Epithelial cell of esophagus (primary cell): ENCODE results near the gene PSPH.

Experiments
- DNase-seq: peaks from one replicate; pipeline ENCODE4 v3.0.0; 2010; ENCODE audit warnings: low read depth
- H3K4me3 ChIP-seq: 2 replicates; pipeline ENCODE4 v1.5.1; 2011; ENCODE audit warnings: mild to moderate bottlenecking, low read length, control low read depth
- CTCF ChIP-seq: IDR thresholded peaks from 2 replicates; pipeline ENCODE4 v1.5.1; 2011; ENCODE audit warnings: low read depth, mild to moderate bottlenecking, low read length, control low read depth, inconsistent platforms; ENCODE audit not compliant: insufficient read depth; ENCODE audit errors: missing control alignments

PSPH gene

GRCh38 chr7:55980266-55980665 is 71.0 kb downstream of the PSPH start:
- H3K4me3 ChIP-seq: no peak overlapping the region
- TF ChIP-seq CTCF: no peak
- no peak for DNase-seq

GRCh38 chr7:55977831-55978230 is 73.4 kb downstream of the PSPH start:
- DNase-seq: no peak
- H3K4me3 ChIP-seq: no peak overlapping the region
- no peak for TF ChIP-seq CTCF

- TF ChIP-seq CTCF: no peak
- no peak for DNase-seq
- no peak overlapping the region for H3K4me3 ChIP-seq
Measured at GRCh38 chr7:55975988-55976633, 75.1 kb downstream of the PSPH start.

GRCh38 chr7:55973747-55974250 is 77.4 kb downstream of the PSPH start:
- no peak for DNase-seq
- no peak overlapping the region for H3K4me3 ChIP-seq
- TF ChIP-seq CTCF: no peak

GRCh38 chr7:55970978-55971377 is 80.3 kb downstream of the PSPH start:
- TF ChIP-seq CTCF: no peak
- no peak overlapping the region for H3K4me3 ChIP-seq
- DNase-seq: no peak

GRCh38 chr7:55970561-55970960 is 80.7 kb downstream of the PSPH start:
- DNase-seq: no peak
- no peak overlapping the region for H3K4me3 ChIP-seq
- no peak for TF ChIP-seq CTCF

- no peak for TF ChIP-seq CTCF
- DNase-seq: no peak
- no peak overlapping the region for H3K4me3 ChIP-seq
Measured at GRCh38 chr7:55969391-55969790, 81.9 kb downstream of the PSPH start.
